Ectodermal cell (in vitro differentiated cells): ENCODE data around the gene PPIP5K2.
A peak's percentile ranks its signal among the peaks of the same experiment; 100 is the strongest.

ENCODE experiments used
- H3K27ac ChIP-seq: 2 replicates; pipeline ENCODE4 v1.7.0; 2013; ENCODE audit warnings: mild to moderate bottlenecking, low read depth, low read length; ENCODE audit not compliant: insufficient read depth, poor library complexity, severe bottlenecking
- H3K27me3 ChIP-seq: 2 replicates; pipeline ENCODE4 v1.7.0; 2013; ENCODE audit warnings: mild to moderate bottlenecking, low read length; ENCODE audit not compliant: insufficient read depth, control insufficient read depth, poor library complexity, severe bottlenecking
- H3K36me3 ChIP-seq: one replicate; pipeline ENCODE4 v1.7.0; 2013; ENCODE audit warnings: low read length; ENCODE audit not compliant: control insufficient read depth, insufficient read depth
- H3K4me1 ChIP-seq: one replicate; pipeline ENCODE4 v1.7.0; 2013; ENCODE audit warnings: low read length; ENCODE audit not compliant: control insufficient read depth, insufficient read depth
- H3K4me3 ChIP-seq: 2 replicates; pipeline ENCODE4 v1.7.0; 2013; ENCODE audit warnings: low read depth, low read length, control low read depth; ENCODE audit not compliant: insufficient read depth
- H3K9me3 ChIP-seq: 2 replicates; pipeline ENCODE4 v1.7.0; 2013; ENCODE audit warnings: mild to moderate bottlenecking, low read length, moderate library complexity; ENCODE audit not compliant: control insufficient read depth
- WGBS, 2 experiments: methylation state at CpG; one replicate each; pipeline ENCODE4 v1.1.7; 2013; ENCODE audit warnings: missing lambda C conversion rate in 2 of 2; 5-methylcytosine and 5-hydroxymethylcytosine counted together

PPIP5K2 gene

GRCh38 chr5:103119070-103119764 lies 884 bp upstream of the PPIP5K2 start:
- H3K27me3 ChIP-seq, result no peaks in the 10 kb centered on the region
- peak overlapping the region; percentile 83 for H3K4me3 ChIP-seq
- peak overlapping the region; percentile 98 for H3K27ac ChIP-seq
- WGBS, 2 experiments, result 4% methylated on average over 15 of the region's 15 CpGs
- peaks cover 10% of the 10 kb centered on the region for H3K4me1 ChIP-seq
- H3K9me3 ChIP-seq, result no peaks in the 10 kb centered on the region
- H3K36me3 ChIP-seq, result no peaks in the 10 kb centered on the region

GRCh38 chr5:103120607-103121200 lies 603 bp downstream of the PPIP5K2 start:
- no peaks in the 10 kb centered on the region for H3K27me3 ChIP-seq
- no peaks in the 10 kb centered on the region for H3K9me3 ChIP-seq
- H3K36me3 ChIP-seq, result no peaks in the 10 kb centered on the region
- peak overlapping the region; percentile 83 for H3K4me3 ChIP-seq
- H3K4me1 ChIP-seq, result peaks cover 10% of the 10 kb centered on the region
- WGBS, 2 experiments, result 0 to 5% methylated on average over 14 to 17 of the region's 17 CpGs
- H3K27ac ChIP-seq, result peak overlapping the region; percentile 78

- peaks cover 10% of the 10 kb centered on the region for H3K4me1 ChIP-seq
- WGBS, 2 experiments, result 77 to 79% methylated on average over 3 of the region's 3 CpGs
- no peaks in the 10 kb centered on the region for H3K27me3 ChIP-seq
- no peak overlapping the region for H3K27ac ChIP-seq
- H3K36me3 ChIP-seq, result no peaks in the 10 kb centered on the region
- H3K4me3 ChIP-seq, result no peak overlapping the region
- no peaks in the 10 kb centered on the region for H3K9me3 ChIP-seq
Measured at GRCh38 chr5:103122242-103122641, 2.1 kb downstream of the PPIP5K2 start.

- no peak overlapping the region for H3K27ac ChIP-seq
- peaks cover 7% of the 10 kb centered on the region for H3K4me1 ChIP-seq
- H3K27me3 ChIP-seq, result no peaks in the 10 kb centered on the region
- WGBS, 2 experiments, result 92% methylated on average over 5 of the region's 5 CpGs
- no peak overlapping the region for H3K4me3 ChIP-seq
- no peaks in the 10 kb centered on the region for H3K36me3 ChIP-seq
- no peaks in the 10 kb centered on the region for H3K9me3 ChIP-seq
Measured at GRCh38 chr5:103126557-103126956, 6.5 kb downstream of the PPIP5K2 start.

- Histone ChIP-seq H3K4me1 (no peaks in the 10 kb centered on the region), H3K27ac (no peak overlapping the region), H3K9me3 (no peaks in the 10 kb centered on the region), H3K27me3 (no peaks in the 10 kb centered on the region), H3K36me3 (no peaks in the 10 kb centered on the region), H3K4me3 (no peak overlapping the region)
- 95% methylated on average over 2 of the region's 2 CpGs; no CpG with 5 or more reads in 1 of the 2 experiments for WGBS, 2 experiments
Measured at GRCh38 chr5:103127292-103127817, 7.3 kb downstream of the PPIP5K2 start.

DNA sequence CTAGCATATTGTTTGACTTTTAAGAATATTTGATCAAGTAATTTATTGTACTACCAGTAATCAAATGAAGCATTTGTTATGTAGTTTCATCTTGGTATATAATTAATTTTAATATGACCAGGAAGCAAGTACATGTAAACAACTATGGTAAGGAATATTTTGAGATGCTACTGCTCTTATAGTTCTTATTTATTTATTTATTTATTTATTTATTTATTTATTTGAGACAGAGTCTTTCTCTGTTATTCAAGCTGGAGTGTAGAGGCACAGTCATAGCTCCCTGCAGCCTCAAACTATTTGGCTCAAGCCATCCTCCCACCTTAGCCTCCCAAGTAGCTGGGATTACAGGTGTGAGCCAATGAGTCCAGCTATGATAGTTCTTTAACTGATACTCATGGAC lies 8.1 kb downstream of the PPIP5K2 start:
- Histone ChIP-seq H3K9me3 (no peaks in the 10 kb centered on the region), H3K36me3 (no peaks in the 10 kb centered on the region), H3K4me3 (no peak overlapping the region), H3K27me3 (no peaks in the 10 kb centered on the region), H3K27ac (no peak overlapping the region), H3K4me1 (no peaks in the 10 kb centered on the region)

- H3K27me3 ChIP-seq, result no peaks in the 10 kb centered on the region
- H3K9me3 ChIP-seq, result no peaks in the 10 kb centered on the region
- H3K27ac ChIP-seq, result no peak overlapping the region
- WGBS, 2 experiments, result 93 to 100% methylated on average over 1 of the region's 1 CpG
- peaks cover 9% of the 10 kb centered on the region for H3K36me3 ChIP-seq
- H3K4me1 ChIP-seq, result no peaks in the 10 kb centered on the region
- no peak overlapping the region for H3K4me3 ChIP-seq
Measured at GRCh38 chr5:103132684-103133083, 12.6 kb downstream of the PPIP5K2 start.

GRCh38 chr5:103133231-103133630 lies 13.1 kb downstream of the PPIP5K2 start:
- WGBS, 2 experiments, result 89 to 90% methylated on average over 1 of the region's 2 CpGs
- Histone ChIP-seq H3K9me3 (no peaks in the 10 kb centered on the region), H3K4me1 (no peaks in the 10 kb centered on the region), H3K4me3 (no peak overlapping the region), H3K27ac (no peak overlapping the region), H3K36me3 (peaks cover 9% of the 10 kb centered on the region), H3K27me3 (no peaks in the 10 kb centered on the region)

DNA sequence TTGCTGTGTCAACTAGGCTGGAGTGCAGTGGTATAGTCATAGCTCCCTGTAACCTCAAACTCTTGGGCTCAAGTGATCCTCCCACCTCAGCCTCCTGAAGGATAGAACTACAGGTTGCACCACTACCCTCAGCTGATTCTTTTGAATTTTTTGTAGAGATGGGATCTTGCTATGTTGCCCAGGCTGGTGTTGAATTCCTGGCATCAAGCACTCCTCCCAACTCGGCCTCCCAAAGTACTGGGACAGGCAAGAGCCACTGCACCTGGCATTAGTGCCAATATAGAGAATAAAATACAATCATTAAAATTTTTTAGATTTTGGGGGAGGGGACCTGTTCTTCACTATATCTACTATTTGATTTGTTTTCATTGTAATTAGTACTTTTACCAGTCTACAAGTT lies 15.4 kb downstream of the PPIP5K2 start:
- Histone ChIP-seq H3K4me3 (no peak overlapping the region), H3K4me1 (no peaks in the 10 kb centered on the region), H3K36me3 (peaks cover 9% of the 10 kb centered on the region), H3K27me3 (no peaks in the 10 kb centered on the region), H3K27ac (no peak overlapping the region), H3K9me3 (no peaks in the 10 kb centered on the region)
- 83 to 86% methylated on average over 1 of the region's 1 CpG for WGBS, 2 experiments

DNA sequence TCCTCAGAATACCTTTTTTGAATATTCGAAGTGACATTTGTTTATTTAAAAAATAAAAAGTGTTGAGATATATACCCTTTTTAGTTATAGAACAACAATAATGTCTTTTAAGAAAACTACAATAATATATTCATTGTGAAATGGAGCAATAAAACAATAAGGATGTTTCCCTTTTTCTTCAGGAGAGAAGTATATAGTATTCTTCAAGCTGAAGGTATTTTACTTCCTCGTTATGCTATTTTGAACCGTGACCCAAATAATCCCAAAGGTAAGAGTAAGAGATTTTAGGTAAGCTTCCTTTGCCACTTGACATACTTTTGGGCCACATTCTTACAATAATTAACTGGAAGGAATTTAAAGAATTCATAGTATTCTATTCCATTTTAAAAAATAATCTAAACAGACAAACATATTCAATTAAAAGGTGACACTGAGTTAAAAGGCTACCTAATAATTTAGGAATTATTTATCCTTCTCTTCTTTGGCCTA lies 18.1 kb downstream of the PPIP5K2 start:
- no peaks in the 10 kb centered on the region for H3K4me1 ChIP-seq
- WGBS, 2 experiments, result 100% methylated on average over 1 to 2 of the region's 3 CpGs
- H3K4me3 ChIP-seq, result no peak overlapping the region
- H3K27me3 ChIP-seq, result no peaks in the 10 kb centered on the region
- no peak overlapping the region for H3K27ac ChIP-seq
- H3K9me3 ChIP-seq, result no peaks in the 10 kb centered on the region
- peaks cover 9% of the 10 kb centered on the region for H3K36me3 ChIP-seq
